Right ventricle myocardium inferior (tissue), 1 donor: ENCODE data around the gene HTATSF1. TPM values are rescaled to one million over a fixed set of nuclear protein-coding genes. Genes with fewer than 3 reads are reported as not detected.

Source experiments
- ATAC-seq: fragments of 200-7000 bp; cut with Tn5 transposase; one replicate; pipeline ENCODE4 v1.9.1; 2020; ENCODE audit warnings: mild to moderate bottlenecking, moderate library complexity
- DNase-seq: peaks from one replicate; pipeline ENCODE4 v3.0.0; 2021; ENCODE audit errors: missing footprints
- intact Hi-C: fragments of 100-400 bp; cut with DNase I; formaldehyde crosslinking; loops from one replicate; pipeline ENCODE4 v1.11.0; 2022
- microRNA-seq: library from miRNA; unstranded; fragments of <30 nt; microRNA quantifications from one replicate; pipeline ENCODE4 v1.2.0, GENCODE V29; 2020
- total RNA-seq: library from RNA; stranded (reverse); fragmentation: NEBNext Ultra II Directional; extraction: Animal tissue kit (Norgen Biotek cat#: 25700); gene quantifications from one replicate; pipeline ENCODE4 v1.2.1, GENCODE V29; 2021
- donor health status: DM: no; HTN: yes; CAD: no; lungs with severe emphysema.

HTATSF1 gene
- total RNA-seq, 1 donor from 2014 or later, result 57.3 TPM

DNA sequence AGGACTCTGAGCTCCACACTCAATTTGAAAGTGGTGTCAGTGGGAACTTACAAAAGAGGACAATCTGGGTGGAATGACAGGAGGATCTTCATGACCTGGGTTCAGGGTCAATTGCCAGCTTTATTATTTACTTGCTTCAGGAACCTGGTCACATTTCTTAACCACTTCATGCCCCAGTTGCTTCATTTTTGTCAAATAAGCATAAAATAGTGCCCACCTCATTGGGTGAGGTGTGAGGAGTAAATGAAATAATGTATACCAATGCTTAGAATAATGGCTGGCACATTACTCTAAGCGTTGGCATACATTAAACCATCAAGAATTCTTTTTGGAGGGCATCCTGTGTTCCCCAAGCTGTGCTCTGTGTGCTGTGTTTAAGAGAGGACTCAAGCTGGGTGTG, 54.0 kb downstream of the HTATSF1 start:
- ATAC-seq, result no peak
- intact Hi-C loops, result no loop called here
- no peak for DNase-seq

DNA sequence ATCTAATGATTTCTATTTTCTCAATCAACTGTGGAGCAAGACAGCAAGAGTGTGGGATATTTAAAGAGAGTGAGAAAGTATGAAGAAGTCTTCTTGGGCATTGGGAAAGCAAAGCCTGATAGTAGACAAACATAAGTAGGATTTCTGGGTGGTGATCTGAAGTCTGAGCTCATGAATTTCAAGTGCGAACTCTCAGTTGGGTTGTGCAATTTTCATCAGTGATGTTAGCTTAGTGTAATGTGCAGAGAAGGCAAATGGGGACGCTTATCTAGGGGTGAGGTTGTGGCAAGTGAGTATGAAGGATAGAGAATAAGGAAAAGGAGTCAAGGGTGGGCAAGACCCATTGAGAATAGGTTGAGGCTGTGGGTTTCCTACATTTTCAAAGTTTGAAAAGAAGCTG, 58.3 kb downstream of the HTATSF1 start:
- intact Hi-C loops, result no loop called here
- DNase-seq (no peak), ATAC-seq (no peak)

Small RNAs within 50 kb of the gene (microRNA-seq; reads per million reads assigned to microRNA genes)
- gene MIR934, result not detected

Other genes starting within 250 kb of the HTATSF1 start
- gene MAP7D3, start 246.2 kb upstream of the HTATSF1 start, total RNA-seq, result 13.5 TPM
- gene ADGRG4, start 196.6 kb upstream of the HTATSF1 start, total RNA-seq, result not detected
- not detected for gene BRS3, start 9.6 kb upstream of the HTATSF1 start, total RNA-seq
- gene VGLL1, start 34.6 kb downstream of the HTATSF1 start, total RNA-seq, result not detected
- gene CD40LG, start 150.6 kb downstream of the HTATSF1 start, total RNA-seq, result not detected